NCI-H2107 treated with DMSO at 0.1 percent for 48 hours (cell line): ENCODE measurements around the gene TECR.

ENCODE experiments used
- DNase-seq: peaks from one replicate; lab custom pipeline; 2025; ENCODE audit not compliant: unreplicated experiment; lab: John Stamatoyannopoulos, UW

The TECR gene

GRCh38 chr19:14507704-14508542 lies 21.5 kb upstream of the TECR start:
- DNase-seq, result no peak

GRCh38 chr19:14510311-14511228 lies 18.8 kb upstream of the TECR start:
- no peak for DNase-seq

DNA sequence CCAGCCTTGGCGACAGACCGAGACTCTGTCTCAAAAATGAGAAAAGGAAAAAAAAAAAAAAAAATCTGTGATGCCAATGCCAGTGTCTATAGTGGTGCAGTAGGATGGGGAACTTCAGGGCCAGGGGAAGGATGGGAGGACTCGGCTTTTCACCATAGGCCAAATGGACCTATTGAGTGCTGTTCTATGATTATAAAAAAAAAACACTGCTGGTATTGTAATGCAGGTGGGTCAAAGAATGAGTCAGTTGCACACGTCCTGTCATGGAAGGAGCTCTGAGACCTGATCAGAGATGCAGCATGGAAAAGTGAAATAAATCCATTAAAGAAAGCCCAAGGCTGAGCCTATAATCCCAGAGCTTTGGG lies 18.2 kb upstream of the TECR start:
- no peak for DNase-seq

DNA sequence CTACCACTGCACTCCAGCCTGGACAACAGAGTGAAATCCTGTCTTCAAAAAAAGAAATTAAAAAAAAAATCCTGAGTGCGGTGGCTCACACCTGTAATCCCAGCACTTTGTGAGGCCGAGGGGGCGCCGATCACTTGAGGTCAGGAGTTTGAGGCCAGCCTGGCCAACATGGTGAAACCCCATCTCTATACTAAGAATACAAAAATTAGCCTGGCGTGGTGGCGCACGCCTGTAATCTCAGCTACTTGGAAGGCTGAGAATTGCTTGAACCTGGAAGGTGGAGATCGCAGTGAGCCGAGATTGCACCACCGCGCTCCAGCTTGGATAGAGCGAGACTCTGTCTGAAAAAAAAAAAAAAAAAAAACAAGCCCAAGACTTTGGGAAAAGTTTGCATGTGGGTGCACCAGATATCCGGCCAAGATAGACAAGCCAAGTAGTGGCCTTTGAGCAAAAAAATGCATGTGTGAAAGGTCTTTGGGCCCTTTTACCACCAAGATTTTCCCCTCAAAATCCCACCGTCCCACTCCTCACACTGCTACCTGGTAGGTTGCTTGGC lies 16.9 kb upstream of the TECR start:
- no peak for DNase-seq

DNA sequence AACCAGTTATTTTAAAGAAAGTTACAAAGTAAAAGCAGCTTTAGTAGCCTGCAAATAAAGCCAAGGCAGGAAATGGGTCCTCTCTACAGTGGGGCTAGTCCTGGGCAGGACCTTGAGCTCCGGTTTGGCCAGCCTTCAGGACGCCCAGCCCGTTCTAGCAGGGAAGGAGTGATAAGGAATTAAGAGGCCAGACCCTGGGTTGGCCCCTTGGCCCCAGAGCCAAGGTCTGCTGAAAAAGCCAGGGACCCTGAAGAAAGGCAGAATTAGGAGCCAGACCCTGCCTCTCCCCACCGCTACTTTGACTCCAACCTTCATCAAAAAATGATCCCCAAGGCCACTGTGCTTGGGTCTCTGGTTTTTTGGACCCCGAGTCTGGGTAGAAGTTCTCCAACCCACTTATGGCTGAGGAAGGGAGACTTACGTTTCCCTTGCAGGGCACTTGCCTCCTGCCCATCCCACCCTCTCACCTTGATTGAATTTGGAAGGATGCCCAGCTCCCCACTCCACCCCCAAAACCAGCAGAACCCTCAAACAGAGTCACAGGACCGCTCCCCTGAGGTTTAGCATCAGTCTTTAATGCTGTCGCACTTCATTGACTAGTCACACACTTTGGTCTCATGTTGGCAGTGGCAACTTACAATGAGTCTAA lies 15.1 kb upstream of the TECR start:
- no peak for DNase-seq

DNA sequence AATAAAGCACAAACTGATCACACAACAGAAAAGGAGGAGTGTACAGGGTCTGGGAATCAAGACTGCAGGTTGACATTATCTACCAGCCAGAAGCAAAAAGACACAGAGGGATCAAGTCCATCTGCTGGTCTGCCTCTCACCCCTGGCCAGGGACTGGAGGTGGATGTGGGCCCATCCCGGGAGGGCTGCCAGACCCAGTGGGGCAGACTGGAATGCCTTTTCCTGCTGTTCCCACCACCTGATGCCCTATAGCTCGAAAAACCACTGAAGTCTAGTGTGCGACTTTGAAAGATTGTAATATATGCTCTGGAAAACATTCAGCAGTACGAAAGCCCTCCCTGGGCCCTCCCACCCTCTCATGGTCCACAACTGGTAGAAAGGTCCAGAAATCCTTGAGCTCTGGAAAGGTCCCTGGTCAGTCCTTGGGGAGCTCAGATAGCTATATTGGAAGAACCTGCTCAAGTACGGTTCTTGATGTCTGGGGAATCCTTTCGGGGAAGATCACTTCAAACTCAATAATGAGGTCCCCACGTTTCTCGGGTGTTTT lies 13.8 kb upstream of the TECR start:
- no peak for DNase-seq

DNA sequence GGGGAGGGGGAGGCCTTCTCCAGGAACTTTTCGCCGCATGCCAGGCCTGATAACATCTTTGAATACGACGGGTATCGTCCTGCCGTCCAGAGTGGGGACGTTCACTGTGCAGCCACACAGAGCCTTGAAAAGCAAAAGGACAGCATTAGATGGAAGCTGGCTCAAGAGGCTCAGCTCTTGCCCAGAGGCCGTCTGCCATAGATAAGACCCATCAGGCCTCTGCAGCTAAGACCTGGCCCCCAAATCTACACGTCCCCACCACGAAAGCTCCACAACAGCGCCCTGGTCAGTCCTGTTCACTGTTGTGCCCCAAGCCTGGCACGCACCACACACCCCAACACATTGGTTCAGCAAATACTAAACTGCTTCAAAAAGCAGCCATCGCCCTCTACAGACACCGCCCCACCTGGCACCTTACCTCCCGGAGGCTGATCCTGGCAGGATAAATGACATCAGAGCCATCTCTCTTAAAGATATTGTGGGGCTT lies 13.3 kb upstream of the TECR start:
- DNase-seq, result no peak

DNA sequence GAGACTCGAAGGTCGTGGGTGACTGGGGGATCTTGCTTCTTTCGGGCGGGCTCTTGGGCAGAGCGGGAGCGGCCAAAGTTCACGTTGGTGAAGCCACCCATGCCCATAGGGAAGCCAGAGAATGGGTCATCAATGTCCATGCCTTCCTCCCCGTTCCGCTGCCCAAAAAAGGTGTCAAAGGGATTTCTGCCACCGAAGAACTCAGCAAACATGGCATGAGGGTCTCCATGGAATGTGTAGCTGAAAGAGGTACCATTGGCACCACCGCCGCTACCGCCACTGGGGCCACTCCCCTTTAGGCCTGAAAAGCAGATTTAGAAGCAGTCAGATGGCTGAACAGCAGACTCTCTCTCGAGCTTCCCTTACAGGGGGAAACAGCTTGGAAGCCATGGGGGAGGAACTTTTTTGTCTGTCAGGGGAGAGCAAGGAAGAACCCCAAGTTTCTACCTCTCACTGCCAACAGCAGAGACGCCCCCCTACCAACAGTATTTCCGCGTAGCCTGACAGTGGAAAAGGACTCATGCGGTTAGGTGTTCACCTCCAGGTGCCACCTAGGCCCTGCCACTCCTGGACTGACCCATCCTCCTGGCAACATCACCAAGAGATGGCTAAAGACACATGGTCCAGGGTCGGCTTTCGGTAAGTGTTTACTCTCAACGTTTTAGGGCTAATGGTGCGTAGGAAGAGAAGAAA lies 12.5 kb upstream of the TECR start:
- DNase-seq, result no peak

GRCh38 chr19:14517446-14517839 lies 12.0 kb upstream of the TECR start:
- no peak for DNase-seq

- no peak for DNase-seq
Observed at GRCh38 chr19:14517840-14518505, 11.4 kb upstream of the TECR start, which contains the start of gene DNAJB1. Gene DNAJB1, minus strand, starts transcription at chr19:14518397. Its CDS starts 48 bp downstream, at chr19:14518349.

DNA sequence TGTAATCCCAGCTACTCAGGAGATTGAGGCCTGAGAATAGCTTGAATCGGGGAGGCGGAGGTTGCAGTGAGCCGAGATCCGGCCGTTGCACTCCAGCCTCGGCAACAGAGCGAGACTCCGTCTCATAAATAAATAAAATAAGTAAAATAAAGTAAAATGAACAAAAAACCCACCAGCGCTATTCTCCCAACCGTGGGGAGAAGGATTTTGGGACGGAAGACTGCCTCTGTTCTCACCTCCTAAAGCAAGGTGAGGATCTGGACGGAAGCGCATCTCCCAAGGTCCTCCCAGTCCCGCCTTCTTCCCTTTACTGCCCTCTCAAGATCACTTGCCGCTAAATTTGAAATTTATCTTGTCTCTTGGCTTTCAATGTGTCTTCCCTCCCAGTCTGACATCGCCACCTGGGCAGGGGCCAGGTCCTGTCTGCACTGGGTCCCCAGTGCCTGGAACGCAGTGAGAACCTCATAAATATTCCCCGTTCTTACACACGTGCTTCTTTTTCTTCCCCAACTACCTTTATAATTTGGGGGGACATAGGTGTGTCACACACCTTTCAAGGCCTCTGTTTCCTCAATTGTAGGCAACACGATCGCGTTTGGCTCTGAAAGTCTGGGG lies 10.0 kb upstream of the TECR start:
- DNase-seq, result no peak

DNA sequence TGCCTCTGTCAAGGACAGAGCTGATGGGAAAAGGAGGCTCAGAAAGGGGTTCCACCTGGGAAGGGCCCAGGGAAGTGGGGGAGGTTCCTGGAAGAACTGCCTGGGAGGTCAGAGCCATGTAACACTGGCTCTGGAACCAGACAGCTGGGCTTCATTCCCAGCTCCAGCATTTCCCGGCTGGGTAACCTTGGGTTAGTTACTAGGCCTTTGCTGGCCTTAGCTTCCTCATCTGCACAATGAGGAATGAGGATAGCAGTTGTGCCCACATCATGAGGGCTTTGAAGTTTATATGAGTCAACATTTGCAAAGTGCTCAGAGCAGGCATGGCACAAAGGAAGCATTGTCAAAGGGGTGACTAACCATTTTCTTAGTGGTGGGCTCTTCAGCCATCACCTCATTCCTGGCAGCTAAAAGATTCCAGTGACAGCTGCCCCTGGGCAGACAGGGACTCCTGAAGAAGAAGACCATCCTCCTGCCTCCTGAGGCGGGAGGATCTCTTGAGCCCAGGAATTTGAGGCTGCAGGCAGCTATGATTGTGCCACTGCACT lies 9.5 kb upstream of the TECR start:
- DNase-seq, result no peak

GRCh38 chr19:14520543-14520942 lies 8.9 kb upstream of the TECR start:
- DNase-seq, result no peak

- no peak for DNase-seq
Observed at GRCh38 chr19:14525729-14526128, 3.7 kb upstream of the TECR start.

DNA sequence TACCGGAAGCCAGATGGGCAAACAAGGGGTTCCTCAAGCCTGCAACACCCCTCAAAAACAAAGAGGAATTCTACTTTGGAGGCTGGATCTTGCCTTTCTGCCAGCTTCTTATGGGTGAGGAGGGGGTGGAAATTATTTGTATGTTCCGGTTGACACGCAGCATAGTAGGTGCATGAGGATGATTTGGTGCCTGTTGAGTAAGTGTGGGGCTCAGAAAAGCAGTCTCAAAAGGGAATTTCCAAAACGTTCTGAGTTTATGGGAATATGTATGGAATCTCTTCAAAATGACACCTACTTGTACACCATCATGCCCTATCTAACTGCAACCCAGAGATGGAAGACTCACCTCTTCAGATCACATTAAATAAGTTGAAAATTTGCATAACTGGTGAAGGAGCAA lies 3.0 kb upstream of the TECR start:
- no peak for DNase-seq

GRCh38 chr19:14528419-14529253 lies 758 bp upstream of the TECR start:
- no peak for DNase-seq

DNA sequence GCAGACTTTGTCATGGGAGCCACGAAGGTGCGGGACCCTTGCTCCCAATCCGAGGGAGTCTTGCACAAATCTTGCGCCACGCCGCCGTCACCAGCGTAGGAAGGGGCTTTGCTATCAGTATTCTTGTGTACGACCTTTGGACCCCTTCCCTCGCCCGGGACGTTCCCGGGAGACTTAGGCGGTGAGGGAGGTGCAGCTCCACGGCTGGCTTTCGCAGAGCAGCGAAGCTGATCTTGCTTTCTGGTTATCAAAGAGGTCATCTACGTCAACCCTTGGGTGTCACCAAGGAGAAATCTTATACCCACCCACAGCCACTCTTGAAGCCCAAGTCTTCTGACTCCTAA lies 583 bp downstream of the TECR start:
- no peak for DNase-seq

DNA sequence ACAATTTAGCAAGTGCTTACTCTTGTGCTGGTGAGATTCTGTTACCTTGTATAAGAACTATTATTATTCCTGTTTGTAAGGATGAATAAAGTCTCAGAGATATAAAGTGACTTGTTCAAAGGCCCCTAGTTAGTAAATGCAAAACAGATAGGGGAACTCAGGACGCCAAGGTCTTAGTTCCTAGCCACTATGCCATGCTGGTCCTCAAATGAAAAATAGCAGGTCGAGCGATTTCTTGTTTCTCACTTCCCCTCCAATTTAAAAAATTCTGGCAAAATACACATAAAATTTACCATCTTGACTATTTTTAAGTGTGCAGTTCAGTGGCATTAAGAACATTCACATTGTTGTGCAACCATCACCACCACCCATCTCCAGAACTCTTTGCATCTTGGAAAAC lies 1.1 kb downstream of the TECR start:
- no peak for DNase-seq
